Ovary (tissue), 9 donors: ENCODE measurements around the gene NT5C. TPM values are rescaled to one million over a fixed set of nuclear protein-coding genes. Genes with fewer than 3 reads are reported as not detected.

Experiments
- DNase-seq, 5 donors: peaks; one replicate each; pipeline ENCODE4 v3.0.0-alpha.2; 2019 to 2020
- H3K27ac ChIP-seq, 2 donors: fragments of 200-600 bp; one replicate each; pipeline versions ENCODE4 v1.5.1 to v1.8.0; 2019 to 2022
- H3K27me3 ChIP-seq: fragments of 200-600 bp; one replicate; pipeline ENCODE4 v1.8.0; 2022
- H3K36me3 ChIP-seq: fragments of 200-600 bp; sonication (generic); one replicate; pipeline ENCODE4 v1.5.1; 2019
- H3K4me1 ChIP-seq: one replicate; pipeline ENCODE4 v1.8.1; 2013; ENCODE audit warnings: mild to moderate bottlenecking, moderate library complexity; ENCODE audit not compliant: insufficient read depth
- H3K4me3 ChIP-seq: fragments of 200-600 bp; sonication (generic); one replicate; pipeline ENCODE4 v1.5.1; 2017
- H3K9me3 ChIP-seq, 2 donors: fragments of 200-600 bp in 1 of 2; sonication (generic) in 1 of 2; one replicate each; pipeline versions ENCODE4 v1.5.1 to v1.8.1; 2013 to 2019; ENCODE audit warnings: mild to moderate bottlenecking in 1 of 2, moderate library complexity in 1 of 2
- CTCF ChIP-seq, 3 donors: fragments of 450-650 bp in 2 of 3; fragments of 200-600 bp in 1 of 3; IDR thresholded peaks; one replicate each; pipeline versions ENCODE4 v1.5.1 to v1.8.0; 2016 to 2022; ENCODE audit warnings: antibody characterized with exemption in 3 of 3, mild to moderate bottlenecking in 1 of 3
- EP300 ChIP-seq: sonication (generic); formaldehyde crosslinking; IDR thresholded peaks from one replicate; pipeline ENCODE4 v1.6.1; 2017; ENCODE audit warnings: antibody characterized with exemption
- POLR2A ChIP-seq: fragments of 450-650 bp; IDR thresholded peaks from one replicate; pipeline ENCODE4 v1.6.1; 2017; ENCODE audit warnings: antibody characterized with exemption, mild to moderate bottlenecking, moderate library complexity
- WGBS, 3 donors: extraction: QIAGEN DNeasy Blood & Tissue Kit in 1 of 3; methylation state at CpG; one replicate each; pipeline versions ENCODE4 v1.1.5 to v1.1.7; 2013 to 2017; 5-methylcytosine and 5-hydroxymethylcytosine counted together
- intact Hi-C, 4 donors: fragments of 100-400 bp; cut with DNase I; formaldehyde crosslinking; loops; one replicate each; pipeline versions ENCODE4 v1.11.0 to v1.15.1; 2022 to 2023
- polyA plus RNA-seq, 2 donors: library from polyadenylated mRNA; stranded (reverse); fragments of 200-250 nt in 1 of 2; fragments of 350-450 nt in 1 of 2; fragmentation: Illumina TruSeq in 1 of 2; extraction: RNeasy Lipid Tissue Mini Kit (QIAGEN cat#74804) in 1 of 2; gene quantifications; one replicate each; pipeline ENCODE4 v1.2.3, GENCODE V29; 2013 to 2014
- total RNA-seq, 7 donors: library from RNA; depleted of rRNA in 2 of 7; stranded (reverse); fragments of >200 nt in 2 of 7; fragmentation: NEBNext Ultra II Directional in 3 of 7; extraction: Animal tissue kit (Norgen Biotek cat#: 25700) in 3 of 7; gene quantifications; one replicate each; pipeline versions ENCODE4 v1.1.0 to v1.2.4, GENCODE V29; 2016 to 2023
- donor health status: DM: no; HTN: no; CAD: no; lungs with moderate emphysema.
- donor health status: DM: no; HTN: no; CAD: no.
- donor health status: Bipolar disorder and iron deficiency.
- donor health status: DM: yes; HTN: yes; CAD: no.
- donor health status: DM: no; HTN: no; CAD: no.
- donor health status: DM: yes; HTN: yes; CAD: no.

The NT5C gene
- total and polyA plus RNA-seq, 9 donors = 10.0 to 118 (median 65.9) TPM

GRCh38 chr17:75154195-75155106 lies 22.9 kb upstream of the NT5C start, which contains the start of gene JPT1:
Gene JPT1, minus strand, starts transcription at chr17:75154512. Its CDS starts 115 bp downstream, at chr17:75154397.
- 1 to 2% (median 2%) methylated on average over 53 to 67 of the region's 67 CpGs for WGBS, 3 donors
- no peaks in the 10 kb centered on the region for H3K27me3 ChIP-seq
- TF ChIP-seq POLR2A (peak; percentile 99), CTCF (IDR thresholded peaks at IDR 0.05) (peak in 1 of 3 donors; percentile 44), EP300 (no peak)
- H3K27ac ChIP-seq = peak within 1 kb of the TSS in 1 of 2 donors; percentile 16
- intact Hi-C loops = loop anchor here in 1 of 4 donors (5.0 kb wide), 1 partner anchor 1398 kb away; no protein-coding TSS in a partner anchor
- H3K9me3 ChIP-seq = no peaks in the 10 kb centered on the region
- peaks cover 1% of the 10 kb centered on the region for H3K4me1 ChIP-seq
- H3K36me3 ChIP-seq = no peaks in the 10 kb centered on the region
- H3K4me3 ChIP-seq = peak within 1 kb of the TSS; percentile 92
- peak; percentile 96 to 99 (median 98) for DNase-seq

GRCh38 chr17:75153780-75154194 lies 22.2 kb upstream of the NT5C start:
- H3K9me3 ChIP-seq = no peaks in the 10 kb centered on the region
- 0 to 1% (median 0%) methylated on average over 19 to 35 of the region's 35 CpGs for whole genome bisulfite sequencing, 3 donors
- no peaks in the 10 kb centered on the region for H3K36me3 ChIP-seq
- DNase-seq = peak in 1 of 5 donors; percentile 39
- intact Hi-C loops = no loop called here
- H3K4me3 ChIP-seq = peak overlapping the region; percentile 92
- peaks cover 1% of the 10 kb centered on the region for H3K4me1 ChIP-seq
- no peak for TF ChIP-seq EP300
- TF ChIP-seq POLR2A = no peak
- TF ChIP-seq CTCF (IDR thresholded peaks at IDR 0.05) = no peak
- H3K27ac ChIP-seq = no peak overlapping the region
- H3K27me3 ChIP-seq = no peaks in the 10 kb centered on the region

GRCh38 chr17:75152922-75153779 lies 21.6 kb upstream of the NT5C start:
- Histone ChIP-seq H3K27me3 (no peaks in the 10 kb centered on the region), H3K27ac (no peak overlapping the region), H3K4me1 (peaks cover 1% of the 10 kb centered on the region), H3K36me3 (no peaks in the 10 kb centered on the region), H3K4me3 (peak overlapping the region; percentile 92), H3K9me3 (no peaks in the 10 kb centered on the region)
- TF ChIP-seq POLR2A (no peak), EP300 (no peak), CTCF (IDR thresholded peaks at IDR 0.05) (no peak)
- intact Hi-C loops = no loop called here
- DNase-seq = peak in 1 of 5 donors; percentile 24
- 5 to 6% (median 6%) methylated on average over 28 of the region's 28 CpGs for WGBS, 3 donors

- Histone ChIP-seq H3K27me3 (no peaks in the 10 kb centered on the region), H3K27ac (no peak overlapping the region), H3K9me3 (no peaks in the 10 kb centered on the region), H3K4me3 (no peak overlapping the region), H3K4me1 (peaks cover 1% of the 10 kb centered on the region), H3K36me3 (no peaks in the 10 kb centered on the region)
- WGBS, 3 donors = 88 to 92% (median 89%) methylated on average over 6 of the region's 6 CpGs
- no peak for DNase-seq
- intact Hi-C loops = no loop called here
- TF ChIP-seq POLR2A (no peak), EP300 (no peak), CTCF (IDR thresholded peaks at IDR 0.05) (no peak)
Measured at GRCh38 chr17:75152523-75152921, 21.0 kb upstream of the NT5C start.
